ENCODE measurements around the gene TSPAN11.

TSPAN11 gene

DNA sequence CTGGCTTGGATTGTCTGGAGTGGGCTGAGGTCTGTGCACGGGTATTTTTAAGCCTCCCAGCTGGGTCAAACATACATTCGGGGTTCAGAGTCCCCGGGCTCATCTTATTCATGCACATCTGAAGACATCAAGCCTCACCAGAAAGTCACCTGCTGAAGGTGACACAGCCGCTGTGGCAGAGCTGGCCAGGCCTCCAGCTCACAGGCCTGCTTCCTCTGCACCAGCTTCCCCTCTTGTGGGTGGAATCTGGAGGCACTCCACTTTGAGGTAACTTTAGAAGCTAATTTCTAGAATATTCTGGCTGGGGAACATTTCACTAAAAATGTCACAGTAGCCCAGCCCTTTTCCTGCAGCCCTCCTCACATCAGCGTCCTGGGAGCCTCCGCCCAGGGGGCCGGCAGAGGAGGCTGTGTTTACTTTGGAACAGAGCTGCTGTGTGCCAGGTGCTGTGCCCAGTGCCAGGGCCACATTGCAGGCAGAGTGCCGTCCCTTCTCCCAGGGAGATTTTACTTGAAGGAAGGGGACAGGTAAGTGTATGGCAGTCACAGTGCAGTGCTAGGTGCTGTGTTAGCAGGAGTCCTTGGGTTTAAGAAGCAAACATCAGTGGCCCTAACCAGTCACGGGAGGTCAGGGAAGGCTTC lies 62.2 kb downstream of the TSPAN11 start:
- TF ChIP-seq, protein P1, sequence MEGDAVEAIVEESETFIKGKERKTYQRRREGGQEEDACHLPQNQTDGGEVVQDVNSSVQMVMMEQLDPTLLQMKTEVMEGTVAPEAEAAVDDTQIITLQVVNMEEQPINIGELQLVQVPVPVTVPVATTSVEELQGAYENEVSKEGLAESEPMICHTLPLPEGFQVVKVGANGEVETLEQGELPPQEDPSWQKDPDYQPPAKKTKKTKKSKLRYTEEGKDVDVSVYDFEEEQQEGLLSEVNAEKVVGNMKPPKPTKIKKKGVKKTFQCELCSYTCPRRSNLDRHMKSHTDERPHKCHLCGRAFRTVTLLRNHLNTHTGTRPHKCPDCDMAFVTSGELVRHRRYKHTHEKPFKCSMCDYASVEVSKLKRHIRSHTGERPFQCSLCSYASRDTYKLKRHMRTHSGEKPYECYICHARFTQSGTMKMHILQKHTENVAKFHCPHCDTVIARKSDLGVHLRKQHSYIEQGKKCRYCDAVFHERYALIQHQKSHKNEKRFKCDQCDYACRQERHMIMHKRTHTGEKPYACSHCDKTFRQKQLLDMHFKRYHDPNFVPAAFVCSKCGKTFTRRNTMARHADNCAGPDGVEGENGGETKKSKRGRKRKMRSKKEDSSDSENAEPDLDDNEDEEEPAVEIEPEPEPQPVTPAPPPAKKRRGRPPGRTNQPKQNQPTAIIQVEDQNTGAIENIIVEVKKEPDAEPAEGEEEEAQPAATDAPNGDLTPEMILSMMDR (IDR thresholded peaks at IDR 0.05; ENCODE audit: borderline replicate concordance, control extremely low read depth, extremely low read depth, insufficient read depth, missing control alignments) = no peak
- DNase-seq (ENCODE audit: low spot score) = no peak
- in situ Hi-C loops (cut with MboI; ENCODE audit: low sequenced_read_pairs, unreplicated experiment) = no loop called here

DNA sequence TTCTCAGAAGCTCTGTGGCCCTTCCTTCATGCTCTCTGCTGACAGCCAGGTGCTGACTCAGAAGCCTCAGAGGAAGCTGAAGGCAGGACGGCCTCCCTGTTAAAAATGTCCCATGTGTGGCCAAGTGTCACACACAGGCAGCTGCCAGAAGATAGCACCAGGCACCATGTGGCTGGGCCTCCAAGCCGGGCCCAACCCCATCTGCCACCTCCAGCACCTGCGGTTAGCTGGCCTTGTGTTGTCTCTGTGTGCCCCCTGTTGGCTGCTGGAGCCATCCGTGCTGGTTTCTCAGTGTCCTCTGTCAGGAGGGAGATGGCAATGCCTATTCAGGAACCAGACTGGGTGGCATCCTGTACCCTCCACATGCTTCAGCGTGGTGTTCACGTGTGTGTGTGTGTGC lies 63.2 kb downstream of the TSPAN11 start:
- in situ Hi-C loops (cut with MboI; ENCODE audit: low sequenced_read_pairs, unreplicated experiment) = no loop called here
- peak; percentile 56 for DNase-seq (ENCODE audit: low spot score)
- TF ChIP-seq, protein P1 (IDR thresholded peaks at IDR 0.05; ENCODE audit: borderline replicate concordance, control extremely low read depth, extremely low read depth, insufficient read depth, missing control alignments) = peak; percentile 14

DNA sequence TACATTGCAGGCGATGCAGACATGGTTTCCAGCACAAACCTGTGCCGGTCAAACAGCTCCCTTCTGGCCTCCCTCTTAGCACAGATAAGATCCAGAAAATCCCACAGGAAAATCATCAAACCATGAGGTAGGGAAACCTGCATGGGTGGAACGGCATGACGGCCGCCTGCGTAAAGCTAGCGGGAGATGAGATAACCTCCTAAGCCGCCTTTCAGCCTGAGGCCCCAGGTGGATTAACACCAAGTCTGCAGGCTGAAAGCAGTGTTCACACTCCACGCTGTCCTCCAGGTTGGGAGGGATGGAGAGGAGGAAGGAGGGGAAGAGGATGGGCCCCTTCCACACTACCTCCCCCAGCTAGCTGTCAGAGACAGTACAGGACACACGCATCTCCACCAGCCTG lies 63.8 kb downstream of the TSPAN11 start:
- in situ Hi-C loops (cut with MboI; ENCODE audit: low sequenced_read_pairs, unreplicated experiment) = no loop called here
- TF ChIP-seq, protein P1 (IDR thresholded peaks at IDR 0.05; ENCODE audit: borderline replicate concordance, control extremely low read depth, extremely low read depth, insufficient read depth, missing control alignments) = no peak

DNA sequence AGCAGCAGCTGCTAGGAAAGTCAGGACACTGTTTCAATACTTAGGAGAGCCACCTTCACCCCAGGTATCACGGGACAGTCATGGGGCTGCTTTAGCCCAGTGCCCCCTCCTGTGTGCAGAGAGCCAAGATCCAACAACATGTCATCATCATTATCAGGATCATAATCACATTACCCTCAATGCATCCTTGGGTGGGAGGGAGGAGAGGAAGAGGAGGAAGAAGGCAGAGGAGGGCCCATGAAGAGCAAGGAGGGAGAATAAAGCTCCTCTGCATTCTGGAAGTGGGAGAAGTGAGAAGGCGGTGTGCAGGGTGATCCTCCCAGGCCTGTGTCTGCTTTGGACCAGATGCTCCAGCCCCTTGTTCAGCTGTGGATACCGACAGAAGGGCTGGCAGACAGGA lies 64.2 kb downstream of the TSPAN11 start:
- in situ Hi-C loops (cut with MboI; ENCODE audit: low sequenced_read_pairs, unreplicated experiment) = no loop called here
- TF ChIP-seq, protein P1 (IDR thresholded peaks at IDR 0.05; ENCODE audit: borderline replicate concordance, control extremely low read depth, extremely low read depth, insufficient read depth, missing control alignments) = no peak
- DNase-seq (ENCODE audit: low spot score) = no peak

More for the DNA sequence above, 63.8 kb downstream of the TSPAN11 start:
- DNase-seq (ENCODE audit: low spot score) = no peak

DNA sequence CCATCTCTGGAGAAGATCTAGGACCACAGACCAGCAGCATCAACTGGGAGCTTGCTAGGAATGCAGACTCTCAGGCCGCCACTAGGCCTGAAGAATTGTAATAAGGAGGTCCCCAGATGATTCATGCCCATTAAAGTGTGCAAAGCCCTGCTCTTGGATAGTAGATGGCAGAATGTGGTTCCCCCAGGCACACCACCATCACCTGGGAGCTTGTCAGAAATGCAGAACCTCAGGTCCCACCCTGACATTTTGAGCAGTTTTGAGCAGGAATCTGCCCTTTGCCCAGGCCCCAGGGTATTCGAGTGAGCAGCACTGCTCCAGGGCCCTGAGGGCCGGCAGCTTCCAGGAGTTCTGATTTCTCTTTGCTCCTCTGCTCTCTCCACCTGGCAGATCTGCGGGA lies 64.9 kb downstream of the TSPAN11 start:
- TF ChIP-seq, protein P1 (IDR thresholded peaks at IDR 0.05; ENCODE audit: borderline replicate concordance, control extremely low read depth, extremely low read depth, insufficient read depth, missing control alignments) = no peak
- in situ Hi-C loops (cut with MboI; ENCODE audit: low sequenced_read_pairs, unreplicated experiment) = no loop called here
- no peak for DNase-seq (ENCODE audit: low spot score)

DNA sequence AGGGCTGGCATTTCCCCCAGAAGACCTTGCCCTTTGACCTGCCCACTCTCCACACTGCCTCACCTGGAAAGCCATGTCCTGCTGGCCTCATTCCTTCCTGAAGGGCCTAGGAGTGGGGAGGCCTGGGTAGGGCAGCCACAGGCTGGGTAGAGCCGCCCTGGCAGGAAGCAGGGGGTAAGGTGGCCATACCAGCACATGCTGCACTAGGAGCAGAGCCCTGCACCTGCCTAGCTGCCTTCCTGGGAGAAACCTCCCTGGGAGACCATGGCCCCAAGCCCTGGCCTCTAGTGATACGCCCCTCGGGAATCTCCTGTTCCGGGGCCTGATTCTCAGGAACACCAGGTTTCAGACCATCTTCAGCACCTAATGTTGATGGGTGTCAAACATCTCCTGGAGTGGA lies 65.8 kb downstream of the TSPAN11 start:
- in situ Hi-C loops (cut with MboI; ENCODE audit: low sequenced_read_pairs, unreplicated experiment) = no loop called here
- TF ChIP-seq, protein P1 (IDR thresholded peaks at IDR 0.05; ENCODE audit: borderline replicate concordance, control extremely low read depth, extremely low read depth, insufficient read depth, missing control alignments) = no peak
- DNase-seq (ENCODE audit: low spot score) = no peak

Data from GM13976 (cell line).